H1 (cell line): ENCODE data around the gene LAD1. TPM values are rescaled to one million over a fixed set of nuclear protein-coding genes. Genes with fewer than 3 reads are reported as not detected.

Source experiments
- CTCF ChIA-PET: fragments of 300-600 bp; sonication (Branson Sonifier 250); formaldehyde crosslinking; loops from one replicate; lab custom pipeline; 2021; ENCODE audit not compliant: partially characterized antibody; lab: Charles Lee
- POLR2A ChIA-PET: fragments of 300-600 bp; sonication (Branson Sonifier 250); formaldehyde crosslinking; loops from one replicate; lab custom pipeline; 2021; ENCODE audit warnings: inconsistent platforms; ENCODE audit not compliant: partially characterized antibody; lab: Charles Lee
- DNase-seq, 2 experiments: peaks; one replicate each; pipeline versions ENCODE4 v3.0.0 to v3.0.0-alpha.2; 2010 to 2022; ENCODE audit warnings: low spot score in 2 of 2, low read depth in 1 of 2, mixed read lengths in 1 of 2
- FAIRE-seq: peaks from 2 replicates; lab custom pipeline; 2011; peaks lifted over from hg19 to GRCh38; lab: Jason Lieb, UNC
- H2AFZ ChIP-seq: 2 replicates; pipeline ENCODE4 v1.8.1; 2012; ENCODE audit warnings: low read length, inconsistent platforms
- H2AK5ac ChIP-seq: 2 replicates; pipeline ENCODE4 v1.6.1; 2013; ENCODE audit warnings: low read depth, low read length
- H2BK120ac ChIP-seq: replicated peaks from 2 replicates; pipeline ENCODE3; 2013; ENCODE audit warnings: low read depth, low read length, inconsistent platforms
- H2BK12ac ChIP-seq: 2 replicates; pipeline ENCODE4 v1.6.1; 2013; ENCODE audit warnings: low read depth, low read length
- H2BK15ac ChIP-seq: 2 replicates; pipeline ENCODE4 v1.6.1; 2013; ENCODE audit warnings: low read length
- H2BK20ac ChIP-seq: 2 replicates; pipeline ENCODE4 v1.6.1; 2013; ENCODE audit warnings: low read length
- H2BK5ac ChIP-seq: 2 replicates; pipeline ENCODE4 v1.6.1; 2013; ENCODE audit warnings: low read depth, low read length
- H3K14ac ChIP-seq: 2 replicates; pipeline ENCODE4 v1.6.1; 2013; ENCODE audit warnings: inconsistent platforms; ENCODE audit not compliant: insufficient read length
- H3K18ac ChIP-seq: 2 replicates; pipeline ENCODE4 v1.6.1; 2013; ENCODE audit warnings: low read length; ENCODE audit errors: extremely low read depth
- H3K23ac ChIP-seq: 2 replicates; pipeline ENCODE4 v1.6.1; 2013; ENCODE audit warnings: inconsistent platforms; ENCODE audit not compliant: insufficient read length
- H3K23me2 ChIP-seq: 2 replicates; pipeline ENCODE4 v1.6.1; 2013; ENCODE audit warnings: low read depth, low read length
- H3K27ac ChIP-seq: 2 replicates; pipeline ENCODE4 v1.6.1; 2011; ENCODE audit warnings: low read depth, low read length, inconsistent platforms
- H3K27me3 ChIP-seq, 4 experiments: replicated peaks in 1 of 4; 1 replicate in 1 of 4; 2 replicates in 3 of 4; pipeline versions ENCODE4 v1.6.1 to v1.8.1; 2011 to 2013; ENCODE audit warnings: low read length in 3 of 4, mild to moderate bottlenecking in 3 of 4, inconsistent platforms in 2 of 4, mixed read lengths in 2 of 4, moderate library complexity in 1 of 4; ENCODE audit not compliant: control insufficient read depth in 3 of 4, insufficient read depth in 3 of 4; ENCODE audit errors: extremely low read depth in 1 of 4
- H3K36me3 ChIP-seq, 4 experiments: 2 replicates each; pipeline versions ENCODE4 v1.6.1 to v1.8.1; 2011 to 2013; ENCODE audit warnings: mild to moderate bottlenecking in 4 of 4, low read length in 3 of 4, moderate library complexity in 2 of 4, control low read depth in 1 of 4, inconsistent platforms in 1 of 4; ENCODE audit not compliant: insufficient read depth in 4 of 4, control insufficient read depth in 2 of 4
- H3K4ac ChIP-seq: replicated peaks from 2 replicates; pipeline ENCODE3; 2013; ENCODE audit warnings: low read length, low read depth, mixed read lengths, inconsistent platforms; ENCODE audit not compliant: insufficient read length
- H3K4me1 ChIP-seq, 4 experiments: replicated peaks in 1 of 4; 1 replicate in 1 of 4; 2 replicates in 3 of 4; pipeline versions ENCODE4 v1.6.1 to v1.8.1; 2011 to 2013; ENCODE audit warnings: low read length in 3 of 4, inconsistent platforms in 2 of 4, mixed read lengths in 1 of 4; ENCODE audit not compliant: insufficient read depth in 4 of 4, control insufficient read depth in 3 of 4
- H3K4me2 ChIP-seq, 2 experiments: 2 replicates each; pipeline versions ENCODE4 v1.6.1 to v1.8.1; 2011 to 2013; ENCODE audit warnings: low read depth in 2 of 2, low read length in 2 of 2, control low read depth in 1 of 2, inconsistent platforms in 1 of 2, mild to moderate bottlenecking in 1 of 2; ENCODE audit not compliant: insufficient read depth in 1 of 2
- H3K4me3 ChIP-seq, 4 experiments: fragments of 200-600, 300-600 bp in 1 of 4; sonication (generic), shearing (Covaris generic), sonication (Bioruptor Twin) in 1 of 4; 2 replicates each; pipeline versions ENCODE4 v1.5.1 to v1.8.1; 2011 to 2016; ENCODE audit warnings: low read length in 4 of 4, low read depth in 3 of 4, control low read depth in 2 of 4, inconsistent platforms in 2 of 4, mild to moderate bottlenecking in 2 of 4, mixed read lengths in 1 of 4, moderate library complexity in 1 of 4; ENCODE audit not compliant: insufficient read depth in 2 of 4; ENCODE audit errors: extremely low read depth in 1 of 4
- H3K56ac ChIP-seq: replicated peaks from 2 replicates; pipeline ENCODE3; 2013; ENCODE audit warnings: low read depth, mild to moderate bottlenecking, mixed read lengths, low read length, inconsistent platforms; ENCODE audit not compliant: insufficient read length
- H3K79me1 ChIP-seq: 2 replicates; pipeline ENCODE4 v1.6.1; 2013; ENCODE audit warnings: low read depth, low read length, control low read depth
- H3K79me2 ChIP-seq, 2 experiments: 2 replicates each; pipeline versions ENCODE4 v1.6.1 to v1.8.1; 2012 to 2013; ENCODE audit warnings: low read length in 2 of 2, mild to moderate bottlenecking in 2 of 2, inconsistent platforms in 1 of 2; ENCODE audit not compliant: insufficient read depth in 2 of 2, control insufficient read depth in 1 of 2
- H3K9ac ChIP-seq, 4 experiments: replicated peaks in 1 of 4; 1 replicate in 1 of 4; 2 replicates in 3 of 4; pipeline versions ENCODE4 v1.6.1 to v1.8.1; 2011 to 2013; ENCODE audit warnings: low read depth in 3 of 4, low read length in 3 of 4, control low read depth in 2 of 4, mild to moderate bottlenecking in 2 of 4, moderate library complexity in 2 of 4, inconsistent platforms in 1 of 4; ENCODE audit errors: extremely low read depth in 1 of 4
- H3K9me3 ChIP-seq, 2 experiments: 2 replicates each; pipeline versions ENCODE4 v1.6.1 to v1.8.1; 2012 to 2013; ENCODE audit warnings: mild to moderate bottlenecking in 2 of 2, moderate library complexity in 2 of 2, control low read depth in 1 of 2, inconsistent platforms in 1 of 2, low read depth in 1 of 2, low read length in 1 of 2, mixed read lengths in 1 of 2; ENCODE audit not compliant: insufficient read depth in 2 of 2
- H4K20me1 ChIP-seq, 2 experiments: replicated peaks in 1 of 2; 2 replicates each; pipeline versions ENCODE3 to v1.8.1; 2011 to 2013; ENCODE audit warnings: inconsistent platforms in 2 of 2, low read length in 2 of 2, mild to moderate bottlenecking in 1 of 2; ENCODE audit not compliant: insufficient read depth in 2 of 2, control insufficient read depth in 1 of 2
- H4K5ac ChIP-seq: 2 replicates; pipeline ENCODE4 v1.6.1; 2013; ENCODE audit warnings: low read length, low read depth, mixed read lengths, inconsistent platforms; ENCODE audit not compliant: insufficient read length
- H4K8ac ChIP-seq: 2 replicates; pipeline ENCODE4 v1.8.0; 2013; ENCODE audit warnings: mild to moderate bottlenecking, moderate library complexity, low read length, inconsistent platforms; ENCODE audit not compliant: insufficient read depth; ENCODE audit errors: extremely low read depth
- H4K91ac ChIP-seq: replicated peaks from 2 replicates; pipeline ENCODE3; 2013; ENCODE audit warnings: low read length, mixed read lengths, inconsistent platforms; ENCODE audit not compliant: insufficient read length
- BACH1 ChIP-seq: IDR thresholded peaks from 2 replicates; pipeline ENCODE4 v1.6.1; 2012; ENCODE audit warnings: low read length, improper control_type of control experiment
- CBX5 ChIP-seq: fragments of 300-800, 300-1000 bp; sonication (generic); IDR thresholded peaks from 2 replicates; pipeline ENCODE4 v1.7.1; 2016; ENCODE audit warnings: antibody characterized with exemption, low read length, low read depth
- CREB1 ChIP-seq: IDR thresholded peaks from 2 replicates; pipeline ENCODE4 v1.6.1; 2012; ENCODE audit warnings: inconsistent platforms
- GABPA ChIP-seq: IDR thresholded peaks from 2 replicates; pipeline ENCODE4 v1.6.1; 2011; ENCODE audit warnings: mild to moderate bottlenecking, low read length, moderate library complexity, borderline replicate concordance; ENCODE audit not compliant: insufficient read depth
- HDAC2 ChIP-seq, 2 experiments: fragments of 300-600 bp in 1 of 2; sonication (generic) in 1 of 2; IDR thresholded peaks; 2 replicates each; pipeline ENCODE4 v1.6.1; 2011 to 2012; ENCODE audit warnings: low read depth in 2 of 2, low read length in 2 of 2, mild to moderate bottlenecking in 2 of 2, moderate library complexity in 2 of 2, borderline replicate concordance in 1 of 2, inconsistent platforms in 1 of 2
- HDAC6 ChIP-seq: IDR thresholded peaks from one replicate; pipeline ENCODE4 v1.7.1; 2012; ENCODE audit warnings: low read depth, mild to moderate bottlenecking, inconsistent platforms, low read length, moderate library complexity
- JUND ChIP-seq: IDR thresholded peaks from 2 replicates; pipeline ENCODE4 v1.6.1; 2011; ENCODE audit warnings: mild to moderate bottlenecking, improper control_type of control experiment, low read length
- KDM1A ChIP-seq: fragments of 200-600, 300-600 bp; sonication (generic); IDR thresholded peaks from 2 replicates; pipeline ENCODE4 v1.7.1; 2016; ENCODE audit warnings: mild to moderate bottlenecking, low read length, borderline replicate concordance
- RBBP5 ChIP-seq: IDR thresholded peaks from 2 replicates; pipeline ENCODE4 v1.7.1; 2012; ENCODE audit warnings: low read depth, mild to moderate bottlenecking, inconsistent platforms, low read length, moderate library complexity, borderline replicate concordance
- SIN3A ChIP-seq, 2 experiments: IDR thresholded peaks in 1 of 2; conservative IDR thresholded peaks in 1 of 2; 2 replicates each; pipeline ENCODE4 v1.6.1; 2011 to 2012; ENCODE audit warnings: low read length in 2 of 2, improper control_type of control experiment in 1 of 2, low read depth in 1 of 2, mild to moderate bottlenecking in 1 of 2
- SP1 ChIP-seq: IDR thresholded peaks from 2 replicates; pipeline ENCODE4 v1.6.1; 2011; ENCODE audit warnings: low read depth, low read length
- SP2 ChIP-seq: IDR thresholded peaks from 2 replicates; pipeline ENCODE4 v1.6.1; 2012; ENCODE audit warnings: mild to moderate bottlenecking, low read length, inconsistent platforms
- SP4 ChIP-seq: IDR thresholded peaks from 2 replicates; pipeline ENCODE4 v1.6.1; 2012; ENCODE audit warnings: low read length, inconsistent platforms
- TAF1 ChIP-seq: IDR thresholded peaks from 2 replicates; pipeline ENCODE4 v1.6.1; 2011; ENCODE audit warnings: mild to moderate bottlenecking, low read depth, low read length
- TBP ChIP-seq: IDR thresholded peaks from 2 replicates; pipeline ENCODE4 v1.6.1; 2011; ENCODE audit warnings: low read depth, low read length, improper control_type of control experiment
- WGBS, 2 experiments: shearing (Covaris generic) in 1 of 2; methylation state at CpG; one replicate each; pipeline versions ENCODE4 v1.1.6 to v1.1.7; 2013 to 2015; ENCODE audit warnings: low lambda C conversion rate in 2 of 2, mixed read lengths in 2 of 2, inconsistent platforms in 1 of 2, low coverage in 1 of 2, missing lambda C conversion rate in 1 of 2; ENCODE audit not compliant: insufficient replicate concordance in 2 of 2, insufficient coverage in 1 of 2, insufficient read length in 1 of 2; ENCODE audit errors: extremely low coverage in 1 of 2, missing lambda C conversion rate in 1 of 2; 5-methylcytosine and 5-hydroxymethylcytosine counted together
- polyA plus RNA-seq, 7 experiments: library from polyadenylated mRNA; depleted of rRNA in 3 of 7; stranded (reverse) in 5 of 7; unstranded in 2 of 7; fragments of >200 nt in 5 of 7; fragments of 200-250 nt in 2 of 7; gene quantifications; 1 replicate in 5 of 7; 2 replicates in 1 of 7; 4 replicates in 1 of 7; pipeline versions ENCODE4 v1.2.1 to v1.2.3, GENCODE V29; 2011 to 2013; ENCODE audit warnings: missing spikeins in 2 of 7, mixed read lengths in 2 of 7
- total RNA-seq: library from RNA; stranded (reverse); fragmentation: NEBNext Ultra II Directional; extraction: Animal tissue kit (Norgen Biotek cat#: 25700); gene quantifications from 2 replicates; pipeline ENCODE4 v1.2.1, GENCODE V29; 2021

LAD1 gene
- total and polyA plus RNA-seq, 2 of the 8 experiments (the other 6 are each of a cell fraction or from before 2014, with no cell fraction given) = 9.3 to 32.8 TPM

- H2BK20ac ChIP-seq = no peak overlapping the region
- peaks cover 0 to 13% (median 6%) of the 10 kb centered on the region in 4 experiments; a peak in 6 of 7 replicates for H3K4me1 ChIP-seq
- H3K79me2 ChIP-seq = no peaks in the 10 kb centered on the region
- ChIA-PET POLR2A (interaction anchor here (1.2 to 1.8 kb wide), 3 partner anchors 17 to 23 kb away, joined by 3 read pairs; no protein-coding TSS in a partner anchor), CTCF (interaction anchor here (2.8 to 14.7 kb wide), 5 partner anchors 11 to 149 kb away, joined by 11 to 371 read pairs (median 18); partner anchors contain the start of gene TNNT2)
- H2BK12ac ChIP-seq = no peak overlapping the region
- H4K20me1 ChIP-seq = no peaks in the 10 kb centered on the region
- no peak overlapping the region for H3K56ac ChIP-seq
- no peak overlapping the region for H3K4me2 ChIP-seq
- H3K79me1 ChIP-seq = no peaks in the 10 kb centered on the region
- H4K5ac ChIP-seq = no peak overlapping the region
- no peak overlapping the region for H2AK5ac ChIP-seq
- H3K36me3 ChIP-seq = no peaks in the 10 kb centered on the region
- no peak overlapping the region for H2BK15ac ChIP-seq
- H2BK5ac ChIP-seq = no peak overlapping the region
- H3K23ac ChIP-seq = no peak overlapping the region
- FAIRE-seq (no peak), DNase-seq (no peak)
- no peak overlapping the region for H3K14ac ChIP-seq
- no peaks in the 10 kb centered on the region for H3K9me3 ChIP-seq
- H3K4ac ChIP-seq = no peak overlapping the region
- no peak overlapping the region for H2BK120ac ChIP-seq
- H3K4me3 ChIP-seq = no peak overlapping the region
- H3K9ac ChIP-seq = no peak overlapping the region
- no peak overlapping the region for H4K8ac ChIP-seq
- H3K23me2 ChIP-seq = peaks cover under 1% of the 10 kb centered on the region; the same call in 1 of the 2 replicates
- 74% methylated on average over 7 of the region's 7 CpGs; no CpG with 5 or more reads in 1 of the 2 experiments for WGBS, 2 experiments
- no peak overlapping the region for H4K91ac ChIP-seq
- H3K27ac ChIP-seq = no peak overlapping the region
- peaks cover 0 to 12% (median 2%) of the 10 kb centered on the region in 4 experiments; a peak in 5 of 7 replicates for H3K27me3 ChIP-seq
- H3K18ac ChIP-seq = no peak overlapping the region
- H2AFZ ChIP-seq = no peak overlapping the region
- TF ChIP-seq RBBP5 (no peak), SP1 (no peak), KDM1A (no peak), HDAC6 (no peak), GABPA (no peak), SP2 (no peak), SIN3A (conservative IDR thresholded peaks at IDR 0.05 in 1 of 2, IDR thresholded peaks at IDR 0.05 in 1 of 2; ENCODE audit: low read depth in 1 of 2, low read length in 2 of 2) (no peak), CBX5 (no peak), CREB1 (no peak), HDAC2 (IDR thresholded peaks at IDR 0.05; ENCODE audit: borderline replicate concordance in 1 of 2, low read depth in 2 of 2, low read length in 2 of 2) (no peak), JUND (no peak), TBP (no peak), TAF1 (no peak), SP4 (no peak), BACH1 (no peak)
Observed at GRCh38 chr1:201404055-201404454, 4.9 kb upstream of the LAD1 start.
